Sigmoid colon (tissue), 7 donors: ENCODE measurements around the gene TEAD2. TPM values are rescaled to one million over a fixed set of nuclear protein-coding genes. Genes with fewer than 3 reads are reported as not detected.

ENCODE experiments used
- DNase-seq: peaks from one replicate; pipeline ENCODE4 v3.0.0-alpha.2; 2019
- H3K27ac ChIP-seq, 4 donors: fragments of 200-600 bp; sonication (generic); one replicate each; pipeline ENCODE4 v1.5.1; 2016 to 2019; ENCODE audit warnings: mild to moderate bottlenecking in 1 of 4
- H3K27me3 ChIP-seq, 3 donors: fragments of 200-600 bp; sonication (generic); one replicate each; pipeline ENCODE4 v1.5.1; 2019; ENCODE audit warnings: mild to moderate bottlenecking in 1 of 3
- H3K36me3 ChIP-seq, 4 donors: fragments of 200-600 bp; sonication (generic); one replicate each; pipeline ENCODE4 v1.5.1; 2016 to 2019
- H3K4me1 ChIP-seq, 4 donors: fragments of 200-600 bp; sonication (generic); one replicate each; pipeline ENCODE4 v1.5.1; 2017 to 2019
- H3K4me3 ChIP-seq, 4 donors: fragments of 200-600 bp; sonication (generic); one replicate each; pipeline ENCODE4 v1.5.1; 2017 to 2019; ENCODE audit warnings: mild to moderate bottlenecking in 2 of 4, moderate library complexity in 1 of 4
- H3K9me3 ChIP-seq, 4 donors: fragments of 200-600 bp in 3 of 4; sonication (generic) in 3 of 4; one replicate each; pipeline versions ENCODE4 v1.5.1 to v1.6.1; 2013 to 2019
- CTCF ChIP-seq, 4 experiments: fragments of 450-650 bp in 3 of 4; fragments of 200-600 bp in 1 of 4; IDR thresholded peaks; one replicate each; pipeline ENCODE4 v1.5.1; 2016 to 2019; ENCODE audit warnings: antibody characterized with exemption in 4 of 4, mild to moderate bottlenecking in 3 of 4, moderate library complexity in 2 of 4
- EP300 ChIP-seq, 4 donors: sonication (generic); formaldehyde crosslinking; IDR thresholded peaks; one replicate each; pipeline ENCODE4 v1.6.1; 2017; ENCODE audit warnings: antibody characterized with exemption in 4 of 4
- POLR2A ChIP-seq, 2 donors: fragments of 450-650 bp; IDR thresholded peaks; one replicate each; pipeline ENCODE4 v1.6.1; 2016; ENCODE audit warnings: antibody characterized with exemption in 2 of 2, mild to moderate bottlenecking in 2 of 2, moderate library complexity in 2 of 2
- POLR2AphosphoS5 ChIP-seq, 4 donors: sonication (generic); formaldehyde crosslinking; IDR thresholded peaks; one replicate each; pipeline ENCODE4 v1.6.1; 2017; ENCODE audit warnings: antibody characterized with exemption in 4 of 4
- WGBS, 2 donors: extraction: QIAGEN DNeasy Blood & Tissue Kit; methylation state at CpG; one replicate each; pipeline ENCODE4 v1.1.7; 2013; 5-methylcytosine and 5-hydroxymethylcytosine counted together
- intact Hi-C: fragments of 100-400 bp; cut with DNase I; formaldehyde crosslinking; loops from one replicate; pipeline ENCODE4 v1.15.1; 2023
- polyA plus RNA-seq, 3 donors: library from polyadenylated mRNA; stranded (reverse); fragments of 200-250 nt; gene quantifications; one replicate each; pipeline ENCODE4 v1.2.3, GENCODE V29; 2013
- total RNA-seq, 4 donors: library from RNA; depleted of rRNA; stranded (reverse); fragments of >200 nt; gene quantifications; one replicate each; pipeline ENCODE4 v1.1.0, GENCODE V29; 2016
- donor health status: healthy with polysubstance abuse.
- donor health status: Bipolar disorder and iron deficiency.
- donor health status: healthy.

The TEAD2 gene
- total and polyA plus RNA-seq, 7 donors: 5.8 to 74.9 (median 60.6) TPM

- no peak overlapping the region for H3K4me3 ChIP-seq
- DNase-seq: peak; percentile 52
- H3K36me3 ChIP-seq: peaks cover 28 to 75% (median 62%) of the 10 kb centered on the region in 4 donors
- WGBS, 2 donors: 89 to 94% methylated on average over 7 of the region's 7 CpGs
- H3K27ac ChIP-seq: no peak overlapping the region
- TF ChIP-seq POLR2AphosphoS5 (IDR thresholded peaks at IDR 0.05) (no peak), EP300 (IDR thresholded peaks at IDR 0.05) (no peak), CTCF (IDR thresholded peaks at IDR 0.05) (no peak), POLR2A (IDR thresholded peaks at IDR 0.05) (no peak)
- intact Hi-C loops: no loop called here
- no peaks in the 10 kb centered on the region for H3K27me3 ChIP-seq
- H3K9me3 ChIP-seq: no peaks in the 10 kb centered on the region
- H3K4me1 ChIP-seq: peaks cover 0 to 24% (median 21%) of the 10 kb centered on the region in 4 donors
Measured at GRCh38 chr19:49343123-49343522, 19.1 kb downstream of the TEAD2 start.

GRCh38 chr19:49342291-49342721 lies 19.9 kb downstream of the TEAD2 start:
- peaks cover 20 to 67% (median 55%) of the 10 kb centered on the region in 4 donors for H3K36me3 ChIP-seq

GRCh38 chr19:49340865-49341718 lies 21.1 kb downstream of the TEAD2 start:
- H3K36me3 ChIP-seq: peaks cover 19 to 54% (median 44%) of the 10 kb centered on the region in 4 donors
- peak overlapping the region; percentile 73 to 90 (median 84) for H3K27ac ChIP-seq
- intact Hi-C loops: no loop called here
- H3K27me3 ChIP-seq: no peaks in the 10 kb centered on the region
- no peaks in the 10 kb centered on the region for H3K9me3 ChIP-seq
- DNase-seq: peak; percentile 63
- TF ChIP-seq POLR2AphosphoS5 (IDR thresholded peaks at IDR 0.05) (no peak), CTCF (IDR thresholded peaks at IDR 0.05) (no peak), EP300 (IDR thresholded peaks at IDR 0.05) (no peak), POLR2A (IDR thresholded peaks at IDR 0.05) (no peak)
- WGBS, 2 donors: 93 to 94% methylated on average over 11 of the region's 11 CpGs
- H3K4me1 ChIP-seq: peaks cover 0 to 26% (median 22%) of the 10 kb centered on the region in 4 donors
- H3K4me3 ChIP-seq: no peak overlapping the region

More at GRCh38 chr19:49342291-49342721, 19.9 kb downstream of the TEAD2 start:
- WGBS, 2 donors: 90 to 92% methylated on average over 11 of the region's 11 CpGs
- intact Hi-C loops: no loop called here
- TF ChIP-seq CTCF (IDR thresholded peaks at IDR 0.05) (no peak), POLR2AphosphoS5 (IDR thresholded peaks at IDR 0.05) (no peak)
- Histone ChIP-seq H3K4me1 (peaks cover 0 to 26% (median 22%) of the 10 kb centered on the region in 4 donors), H3K27ac (no peak overlapping the region), H3K9me3 (no peaks in the 10 kb centered on the region), H3K27me3 (no peaks in the 10 kb centered on the region), H3K4me3 (no peak overlapping the region)
- DNase-seq: peak; percentile 45

GRCh38 chr19:49340069-49340864 lies 21.9 kb downstream of the TEAD2 start:
- peak overlapping the region; percentile 73 to 90 (median 84) for H3K27ac ChIP-seq
- H3K9me3 ChIP-seq: no peaks in the 10 kb centered on the region
- intact Hi-C loops: no loop called here
- DNase-seq: peak; percentile 85
- H3K4me1 ChIP-seq: peaks cover 0 to 26% (median 22%) of the 10 kb centered on the region in 4 donors
- TF ChIP-seq POLR2AphosphoS5 (IDR thresholded peaks at IDR 0.05): no peak
- no peak for TF ChIP-seq CTCF (IDR thresholded peaks at IDR 0.05)
- no peak for TF ChIP-seq POLR2A (IDR thresholded peaks at IDR 0.05)
- TF ChIP-seq EP300 (IDR thresholded peaks at IDR 0.05): no peak
- no peaks in the 10 kb centered on the region for H3K27me3 ChIP-seq
- 14 to 28% methylated on average over 36 of the region's 36 CpGs for WGBS, 2 donors
- peaks cover 19 to 46% (median 39%) of the 10 kb centered on the region in 4 donors for H3K36me3 ChIP-seq
- H3K4me3 ChIP-seq: peak overlapping the region; percentile 22 to 45 (median 42)
